Islet of Langerhans (tissue), 1 donor: Measurements from ENCODE around the gene LMAN2.
"Not testable (repeated sequence)": the region's sequence is repeated elsewhere in the genome, so short reads cannot be mapped to it uniquely, and the experiment has no call there.

Experiments used
- FAIRE-seq: peaks from one replicate; lab custom pipeline; 2011; peaks lifted over from hg19 to GRCh38; lab: Jason Lieb, UNC

Gene LMAN2

GRCh38 chr5:177325868-177326381 lies 25.5 kb downstream of the LMAN2 start:
- no peak for FAIRE-seq

DNA sequence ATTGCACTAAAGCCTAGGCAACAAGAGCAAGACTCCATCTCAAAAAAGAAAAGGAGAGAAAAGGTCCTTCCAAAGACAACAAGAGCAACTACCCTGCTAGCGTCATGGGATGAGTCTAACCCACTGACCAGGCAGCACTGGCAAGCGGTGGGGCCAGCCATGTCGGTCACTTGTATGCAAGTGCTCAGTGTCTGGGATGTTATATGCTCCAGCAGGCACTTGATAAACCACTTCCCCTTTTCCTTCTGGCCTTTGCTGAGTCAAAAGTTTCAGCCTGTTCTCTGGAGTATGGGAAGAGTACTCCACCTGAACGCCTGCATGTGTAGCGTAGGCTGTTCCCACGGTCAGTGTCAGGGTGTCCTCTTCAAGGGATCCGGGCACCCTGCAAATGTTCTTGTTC lies 30.6 kb downstream of the LMAN2 start:
- FAIRE-seq: no peak

DNA sequence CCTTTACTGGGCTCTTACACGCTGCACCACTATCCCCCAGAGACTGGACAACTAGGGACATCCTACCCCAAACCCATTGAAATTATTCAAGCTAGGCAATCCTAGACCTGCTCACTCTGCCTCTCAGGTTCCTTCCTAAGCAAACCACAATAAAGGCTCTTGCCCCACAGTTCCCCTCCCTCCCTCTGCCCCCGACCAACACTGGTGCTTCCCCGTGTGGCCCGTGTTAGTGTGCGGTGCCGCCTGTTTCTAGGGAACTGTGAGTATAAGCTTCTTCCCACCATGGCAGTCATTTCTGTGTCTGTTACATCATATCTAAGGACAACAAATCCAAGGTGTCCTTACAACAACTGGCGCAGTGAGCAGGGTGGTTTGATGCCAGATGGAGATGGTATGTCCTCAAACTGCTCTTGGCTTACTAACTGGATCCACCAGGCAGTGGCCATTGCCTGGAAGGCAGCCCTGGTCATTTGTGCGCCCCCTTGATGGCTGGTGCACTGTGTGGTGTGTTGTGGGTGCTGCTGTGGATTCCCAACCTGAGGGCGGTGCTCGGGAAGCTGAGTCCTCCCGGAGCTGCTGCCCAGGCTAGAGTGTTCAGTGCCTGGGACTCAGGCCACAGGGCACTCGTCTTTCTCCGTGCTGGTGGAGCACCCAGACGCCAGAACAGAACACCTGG lies 31.4 kb downstream of the LMAN2 start:
- FAIRE-seq: no peak

GRCh38 chr5:177317959-177318377 lies 33.5 kb downstream of the LMAN2 start:
- FAIRE-seq: no peak

DNA sequence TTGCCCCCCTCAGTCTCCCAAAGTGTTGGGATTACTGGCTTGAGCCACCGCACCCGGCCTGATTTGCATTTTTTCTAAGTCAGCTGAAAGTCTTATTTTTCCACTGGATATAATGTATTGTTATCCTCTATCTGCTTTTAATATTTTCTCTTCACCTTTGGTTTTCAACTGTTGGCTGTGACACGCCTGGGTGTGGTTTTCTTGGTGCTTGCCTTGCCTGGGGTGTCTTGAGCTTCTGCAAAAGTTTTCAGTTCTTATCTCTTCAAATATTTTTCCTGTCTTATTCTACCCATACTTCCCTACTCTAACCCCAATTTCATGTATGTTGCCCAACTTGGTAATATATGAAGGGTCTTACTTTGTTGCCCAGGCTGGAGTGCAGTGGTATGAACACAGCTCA lies 35.5 kb downstream of the LMAN2 start:
- FAIRE-seq: no peak

GRCh38 chr5:177315411-177315810 lies 36.1 kb downstream of the LMAN2 start:
- no peak for FAIRE-seq

DNA sequence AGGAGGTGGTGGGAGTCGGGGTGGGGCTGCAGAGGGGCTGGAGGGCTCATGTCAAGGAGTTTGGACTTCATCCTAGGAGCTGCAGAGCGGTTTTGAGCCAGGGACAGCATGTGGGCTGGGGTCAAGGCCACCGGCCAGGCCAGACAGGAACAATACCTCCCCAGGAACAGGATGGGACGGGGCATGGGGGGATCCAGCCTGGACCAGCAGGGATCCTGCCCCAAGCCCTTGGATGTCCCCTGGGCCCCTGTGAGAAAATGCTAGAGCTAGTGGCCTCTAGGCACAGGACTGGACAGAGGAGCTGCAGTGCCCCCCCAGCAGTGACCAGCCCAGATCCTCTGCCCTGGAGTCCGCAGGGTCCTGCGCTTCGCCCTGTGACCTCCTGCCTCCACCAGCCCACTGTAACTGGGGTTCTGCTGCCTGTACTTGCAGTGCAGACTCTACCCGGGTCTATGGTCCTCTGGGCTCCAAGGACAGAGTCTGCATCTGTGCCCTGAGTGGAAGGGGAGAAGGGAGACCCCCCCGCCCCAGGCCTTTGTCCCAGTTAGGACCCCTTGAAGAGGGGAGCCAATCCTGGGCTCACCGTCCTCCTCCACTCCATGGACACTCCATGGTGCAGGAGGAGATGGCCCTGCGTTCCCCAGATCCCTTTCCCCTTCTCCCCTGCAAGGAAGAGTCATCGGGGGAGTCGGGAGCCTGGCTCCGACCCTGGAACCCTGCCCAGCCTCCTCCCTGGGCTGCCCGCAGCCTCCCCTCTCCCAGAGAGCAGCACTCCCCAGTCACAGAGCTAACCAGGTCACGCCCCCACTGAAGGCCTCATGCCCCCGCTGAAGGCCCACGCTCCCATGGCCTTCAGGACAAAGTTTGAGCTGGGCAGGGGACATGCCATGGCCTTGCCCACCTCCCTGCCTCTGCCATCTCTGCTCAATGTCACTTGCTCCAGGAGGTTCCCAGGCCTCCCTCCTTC lies 36.8 kb downstream of the LMAN2 start:
- FAIRE-seq: no peak

DNA sequence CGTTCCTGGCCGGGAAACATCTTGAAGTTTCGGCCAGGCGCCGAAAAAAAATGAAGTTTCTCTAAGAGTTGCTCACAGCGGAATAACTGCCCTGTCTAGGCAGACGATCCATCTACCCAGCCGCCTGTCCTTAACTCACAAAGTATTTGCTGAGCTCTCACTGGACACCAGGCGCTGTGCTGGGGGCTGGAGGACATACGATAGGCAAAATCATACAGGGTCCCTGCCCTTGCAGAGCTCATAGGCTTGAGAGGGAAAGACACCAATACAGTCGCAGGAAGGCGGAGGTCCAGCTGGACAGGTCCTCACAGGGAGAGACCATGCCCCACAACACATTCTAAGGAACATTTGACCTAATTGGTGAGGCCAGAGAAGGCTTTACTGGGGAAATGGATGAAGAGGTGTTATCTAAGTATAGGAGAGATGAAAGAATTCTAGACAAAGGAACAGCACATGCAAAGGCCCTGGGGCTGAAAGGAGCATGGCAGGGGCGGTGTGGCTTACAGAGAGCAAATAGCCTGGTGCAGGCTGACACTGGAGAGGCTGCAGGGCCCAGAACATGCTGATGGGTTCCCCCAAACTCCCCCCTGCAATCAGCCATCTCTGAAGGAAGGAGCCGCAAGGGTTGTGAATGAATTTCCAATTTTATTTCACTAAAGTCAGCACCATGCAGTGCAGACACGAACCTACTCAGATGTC lies 37.8 kb downstream of the LMAN2 start:
- no peak for FAIRE-seq

- FAIRE-seq: no peak
Measured at GRCh38 chr5:177312649-177313181, 38.8 kb downstream of the LMAN2 start.

DNA sequence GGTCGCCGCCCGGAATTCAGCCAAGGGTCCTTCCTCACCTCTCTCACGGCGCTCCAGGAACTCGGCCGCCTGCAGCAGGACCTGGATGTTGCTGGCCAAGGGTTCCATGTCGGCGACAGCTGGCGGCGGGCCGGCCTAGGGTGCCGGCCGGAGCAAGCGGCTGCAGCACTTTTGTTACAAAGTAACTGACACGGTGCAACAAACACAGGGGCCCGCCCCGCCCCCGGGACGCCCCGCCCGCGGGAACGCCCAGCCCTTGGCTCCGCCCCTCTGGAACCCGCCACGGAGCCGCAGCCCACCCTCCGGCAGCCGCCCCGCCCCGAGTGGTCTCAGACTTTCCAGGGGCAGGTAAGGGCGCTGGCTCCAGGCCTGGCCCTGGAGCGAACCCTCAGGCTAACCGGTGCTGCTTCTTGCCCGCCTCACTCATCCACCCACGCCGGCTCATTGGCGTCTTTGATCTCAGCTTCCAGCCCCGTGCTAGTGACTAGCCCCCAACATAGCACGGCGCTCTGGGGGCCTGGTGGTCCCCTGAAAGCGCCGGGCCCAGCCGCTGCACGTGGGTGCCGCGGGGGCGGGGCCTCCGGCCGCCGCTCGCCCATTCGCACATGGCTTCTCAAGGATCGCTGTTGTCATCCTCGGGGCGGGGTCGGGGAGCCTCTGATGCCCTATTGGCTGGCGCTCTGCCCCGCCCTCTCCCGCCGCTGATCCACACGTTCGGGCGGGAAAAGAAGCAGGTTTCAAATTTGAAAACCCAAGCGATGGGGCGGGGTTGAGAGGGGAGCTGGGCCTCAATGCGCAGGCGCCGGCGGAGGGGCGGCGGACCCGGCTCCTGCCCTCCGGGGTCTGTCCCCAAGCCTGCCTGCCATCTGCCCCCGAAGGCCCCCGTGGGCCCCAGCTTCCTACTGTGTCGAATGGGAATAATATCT lies 39.5 kb downstream of the LMAN2 start, which contains the start of gene MXD3:
Gene MXD3, minus strand, starts transcription at position 176 of the 926 bp plus-strand sequence. Its CDS starts 68 bp downstream, at position 108.
- FAIRE-seq: no peak

- FAIRE-seq: no peak
Measured at GRCh38 chr5:177311392-177311722, 40.1 kb downstream of the LMAN2 start.

DNA sequence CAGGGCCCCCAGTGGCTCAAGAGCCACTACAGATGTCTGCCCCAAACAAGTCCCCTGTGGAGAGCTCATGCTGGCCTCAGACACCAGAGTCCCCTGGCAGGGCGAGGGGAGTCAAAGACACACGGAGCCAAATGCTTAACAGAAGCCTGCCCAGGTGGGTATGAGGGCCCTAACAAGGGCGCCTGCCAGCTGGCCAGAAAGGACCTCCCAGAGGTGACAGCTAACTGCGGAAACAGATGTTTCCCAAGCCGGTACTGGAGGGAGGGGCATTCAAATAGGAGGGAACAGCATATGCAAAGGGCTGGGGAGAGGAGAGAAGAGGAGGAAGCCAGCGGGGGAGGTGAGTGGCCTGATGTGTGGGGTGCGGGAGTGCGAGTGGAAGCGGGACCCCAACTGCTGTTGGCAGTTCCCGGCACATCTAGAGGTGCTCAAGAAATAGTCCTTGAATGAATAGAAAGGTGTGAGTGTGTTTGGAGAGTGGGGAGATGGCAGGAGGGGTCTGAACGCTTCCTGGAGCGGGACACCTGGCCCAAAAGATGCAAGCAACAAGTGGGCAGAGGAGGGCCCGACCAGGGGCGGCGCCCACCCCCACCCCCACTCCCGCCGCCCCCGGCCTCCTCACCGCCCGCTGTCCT lies 40.6 kb downstream of the LMAN2 start:
- no peak for FAIRE-seq

DNA sequence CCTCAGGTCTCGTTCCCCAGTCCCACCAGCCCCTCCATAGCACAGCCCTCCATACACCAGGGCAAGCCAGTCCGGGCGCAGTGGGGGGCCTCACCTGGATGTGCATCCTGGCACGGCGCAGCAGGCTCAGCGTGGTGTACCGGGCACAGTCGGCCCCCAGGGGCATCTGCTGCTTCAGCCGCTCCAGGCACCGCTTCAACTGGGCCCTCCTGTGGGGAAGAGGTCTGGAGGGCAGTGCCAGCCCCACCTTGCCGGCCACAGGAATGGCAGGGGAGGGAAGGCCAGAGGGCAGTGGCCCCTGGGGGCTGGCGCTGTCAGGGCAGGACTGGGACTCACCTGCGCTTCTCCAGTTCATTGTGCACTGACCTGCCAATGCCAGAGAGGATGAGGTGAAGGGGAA lies 41.1 kb downstream of the LMAN2 start:
- no peak for FAIRE-seq

GRCh38 chr5:177309351-177310191 lies 41.9 kb downstream of the LMAN2 start:
- FAIRE-seq: no peak

DNA sequence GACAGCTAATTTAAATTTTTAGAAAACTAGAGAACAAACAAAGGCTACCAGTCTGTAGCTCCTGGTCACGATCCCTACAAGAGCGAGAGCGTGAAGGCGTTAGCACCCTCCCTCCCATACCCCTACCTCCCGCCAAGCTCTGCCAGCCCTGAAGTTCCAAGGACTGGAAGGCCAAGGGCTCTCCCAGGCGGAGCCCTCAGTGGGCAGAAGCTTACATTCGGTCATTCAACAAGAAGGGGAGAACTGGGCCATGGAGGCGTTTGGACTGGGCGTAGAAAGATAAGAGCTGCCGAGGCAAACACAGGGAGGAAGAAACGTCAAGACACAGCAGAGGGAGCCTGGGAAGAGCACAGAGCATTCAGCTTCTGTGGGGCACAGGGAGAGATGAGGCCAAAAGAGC lies 42.7 kb downstream of the LMAN2 start:
- no peak for FAIRE-seq

GRCh38 chr5:177307544-177308363 lies 43.7 kb downstream of the LMAN2 start:
- no peak for FAIRE-seq

GRCh38 chr5:177306674-177307543 lies 44.6 kb downstream of the LMAN2 start:
- FAIRE-seq: no peak

- not testable (repeated sequence) for FAIRE-seq
Measured at GRCh38 chr5:177306103-177306640, 45.3 kb downstream of the LMAN2 start.
